GM12891 (cell line): Measurements from ENCODE around the gene CCDC83.

Experiments
- DNase-seq: peaks from one replicate; pipeline ENCODE4 v3.0.0; 2011; ENCODE audit warnings: low spot score; ENCODE audit not compliant: insufficient read length
- FAIRE-seq: peaks from 2 replicates; lab custom pipeline; 2011; peaks lifted over from hg19 to GRCh38; lab: Jason Lieb, UNC
- PAX5 ChIP-seq: IDR thresholded peaks from 2 replicates; pipeline ENCODE4 v1.6.1; 2011; ENCODE audit warnings: low read length, moderate library complexity, mild to moderate bottlenecking; ENCODE audit not compliant: insufficient read depth, severe bottlenecking
- POLR2A ChIP-seq: IDR thresholded peaks from 2 replicates; pipeline ENCODE4 v1.6.1; 2011; ENCODE audit warnings: low read depth, low read length, control low read depth
- POLR2AphosphoS5 ChIP-seq: IDR thresholded peaks from 2 replicates; pipeline ENCODE4 v1.6.1; 2011; ENCODE audit warnings: low read depth, low read length, control low read depth
- POU2F2 ChIP-seq: IDR thresholded peaks from 2 replicates; pipeline ENCODE4 v1.6.1; 2011; ENCODE audit warnings: low read depth, mild to moderate bottlenecking, control low read depth, low read length, moderate library complexity
- SPI1 ChIP-seq: IDR thresholded peaks from 2 replicates; pipeline ENCODE4 v1.6.1; 2011; ENCODE audit warnings: low read depth, low read length, control low read depth
- TAF1 ChIP-seq: IDR thresholded peaks from 2 replicates; pipeline ENCODE4 v1.6.1; 2011; ENCODE audit warnings: low read depth, low read length, control low read depth

The CCDC83 gene

GRCh38 chr11:85934596-85935169, 79.5 kb downstream of the CCDC83 start:
- DNase-seq = no peak
- no peak for FAIRE-seq
- TF ChIP-seq POU2F2 (no peak), SPI1 (no peak), TAF1 (no peak), POLR2A (no peak), POLR2AphosphoS5 (no peak), PAX5 (no peak)

DNA sequence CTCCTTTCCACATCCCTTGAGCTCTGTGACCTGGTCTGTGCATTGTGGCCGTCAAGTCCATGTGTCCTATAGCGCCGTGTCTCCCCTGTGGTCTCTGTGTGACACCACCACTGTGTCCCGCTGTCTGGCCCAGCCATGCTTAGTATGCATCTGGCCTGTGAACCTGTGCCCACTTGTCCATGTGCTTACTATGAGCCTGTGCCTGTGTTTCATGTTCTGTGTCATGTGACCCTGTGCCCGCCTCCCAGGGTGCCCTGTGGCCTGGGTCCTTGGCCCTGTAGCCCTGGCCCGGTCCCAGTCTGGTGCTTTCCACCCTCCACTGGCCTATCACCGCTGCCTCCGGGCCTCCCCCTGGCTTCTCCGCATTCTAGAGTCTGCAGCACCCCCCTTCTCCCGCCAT, 80.6 kb downstream of the CCDC83 start:
- FAIRE-seq = no peak
- DNase-seq = no peak

GRCh38 chr11:85937835-85938234, 82.7 kb downstream of the CCDC83 start:
- no peak for DNase-seq
- TF ChIP-seq PAX5 = no peak
- TF ChIP-seq TAF1 = no peak
- TF ChIP-seq POLR2A = no peak
- no peak for TF ChIP-seq POLR2AphosphoS5
- TF ChIP-seq SPI1 = no peak
- TF ChIP-seq POU2F2 = no peak
- FAIRE-seq = no peak

More for the DNA sequence above, 80.6 kb downstream of the CCDC83 start:
- no peak for TF ChIP-seq SPI1
- TF ChIP-seq POU2F2 = no peak
- no peak for TF ChIP-seq POLR2AphosphoS5

GRCh38 chr11:85939099-85940015, 84.2 kb downstream of the CCDC83 start:
- DNase-seq = no peak
- no peak for FAIRE-seq
- TF ChIP-seq TAF1 = no peak
- no peak for TF ChIP-seq POLR2AphosphoS5
- no peak for TF ChIP-seq POU2F2
- TF ChIP-seq SPI1 = no peak
- TF ChIP-seq PAX5 = no peak
- no peak for TF ChIP-seq POLR2A

DNA sequence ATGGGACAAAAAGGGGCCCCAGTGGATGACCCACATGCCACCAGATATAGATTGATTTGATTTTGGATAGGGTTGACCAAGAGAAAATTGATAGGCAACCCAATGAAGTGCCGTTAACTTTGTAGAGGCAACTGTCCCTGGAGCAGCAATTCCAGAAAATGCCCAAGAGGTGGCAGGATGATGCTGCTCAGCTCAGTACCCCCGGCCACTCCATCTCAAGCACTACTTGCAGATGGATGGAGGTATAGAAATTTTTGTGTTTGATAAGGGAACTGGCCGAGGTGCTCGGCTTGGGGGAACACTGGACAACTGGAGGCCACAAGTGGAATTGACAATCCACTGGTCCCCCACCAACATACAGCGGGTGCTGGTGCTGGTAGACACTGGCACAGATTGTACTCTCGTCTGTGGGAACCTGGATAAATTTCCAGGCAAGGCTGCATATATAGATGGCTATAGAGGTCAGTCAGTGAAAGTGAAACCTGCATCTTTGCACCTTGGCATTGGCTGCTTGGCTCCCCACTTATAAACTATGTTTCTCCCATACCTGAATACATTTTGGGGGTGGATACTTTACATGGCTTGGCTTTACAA, 86.3 kb downstream of the CCDC83 start:
- TF ChIP-seq PAX5 = no peak
- no peak for TF ChIP-seq POU2F2
- no peak for TF ChIP-seq TAF1
- TF ChIP-seq POLR2A = no peak
- TF ChIP-seq SPI1 = no peak
- TF ChIP-seq POLR2AphosphoS5 = no peak
- DNase-seq (peak; percentile 32), FAIRE-seq (peak; percentile 66)

GRCh38 chr11:85945296-85945695, 90.1 kb downstream of the CCDC83 start:
- FAIRE-seq (no peak), DNase-seq (no peak)
- TF ChIP-seq POLR2A = no peak

DNA sequence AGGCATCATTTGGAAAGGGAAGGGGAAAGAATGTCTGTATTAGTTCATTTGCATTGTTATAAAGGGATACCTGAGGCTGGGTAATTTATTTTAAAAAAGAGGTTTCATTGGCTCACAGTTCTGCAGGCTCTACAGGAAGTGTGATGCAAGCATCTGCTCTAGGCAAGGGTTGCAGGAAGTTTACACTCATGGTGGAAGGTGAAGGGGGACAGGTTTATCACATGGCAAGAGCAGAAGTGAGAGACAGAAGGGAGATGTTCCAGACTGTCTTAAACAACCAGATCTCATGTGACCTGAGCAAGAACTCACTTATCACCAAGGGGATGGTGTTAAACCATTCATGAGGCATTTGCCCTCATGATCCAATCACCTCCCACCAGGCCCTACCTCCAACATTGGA, 90.6 kb downstream of the CCDC83 start:
- DNase-seq (no peak), FAIRE-seq (no peak)
- TF ChIP-seq PAX5 (no peak), POLR2AphosphoS5 (no peak), POLR2A (no peak), SPI1 (no peak), TAF1 (no peak), POU2F2 (no peak)

- no peak for TF ChIP-seq POU2F2
- no peak for TF ChIP-seq POLR2A
- no peak for TF ChIP-seq POLR2AphosphoS5
- no peak for TF ChIP-seq PAX5
- TF ChIP-seq SPI1 = no peak
- no peak for TF ChIP-seq TAF1
- FAIRE-seq = no peak
- no peak for DNase-seq
Observed at GRCh38 chr11:85946221-85946620, 91.0 kb downstream of the CCDC83 start.

- FAIRE-seq (no peak), DNase-seq (no peak)
- TF ChIP-seq TAF1 (no peak), POLR2AphosphoS5 (no peak), POU2F2 (no peak), SPI1 (no peak), PAX5 (no peak)
Observed at GRCh38 chr11:85947431-85948272, 92.5 kb downstream of the CCDC83 start.
